GM12874 (cell line): Measurements from ENCODE around the gene PADI1.

ENCODE experiments used
- TF ChIP-seq, protein P1 (sequence below): IDR thresholded peaks from 2 replicates; pipeline ENCODE4 v1.5.1; 2011; ENCODE audit warnings: low read depth, mild to moderate bottlenecking, control low read depth, low read length, moderate library complexity; ENCODE audit not compliant: insufficient read depth

PADI1 gene

DNA sequence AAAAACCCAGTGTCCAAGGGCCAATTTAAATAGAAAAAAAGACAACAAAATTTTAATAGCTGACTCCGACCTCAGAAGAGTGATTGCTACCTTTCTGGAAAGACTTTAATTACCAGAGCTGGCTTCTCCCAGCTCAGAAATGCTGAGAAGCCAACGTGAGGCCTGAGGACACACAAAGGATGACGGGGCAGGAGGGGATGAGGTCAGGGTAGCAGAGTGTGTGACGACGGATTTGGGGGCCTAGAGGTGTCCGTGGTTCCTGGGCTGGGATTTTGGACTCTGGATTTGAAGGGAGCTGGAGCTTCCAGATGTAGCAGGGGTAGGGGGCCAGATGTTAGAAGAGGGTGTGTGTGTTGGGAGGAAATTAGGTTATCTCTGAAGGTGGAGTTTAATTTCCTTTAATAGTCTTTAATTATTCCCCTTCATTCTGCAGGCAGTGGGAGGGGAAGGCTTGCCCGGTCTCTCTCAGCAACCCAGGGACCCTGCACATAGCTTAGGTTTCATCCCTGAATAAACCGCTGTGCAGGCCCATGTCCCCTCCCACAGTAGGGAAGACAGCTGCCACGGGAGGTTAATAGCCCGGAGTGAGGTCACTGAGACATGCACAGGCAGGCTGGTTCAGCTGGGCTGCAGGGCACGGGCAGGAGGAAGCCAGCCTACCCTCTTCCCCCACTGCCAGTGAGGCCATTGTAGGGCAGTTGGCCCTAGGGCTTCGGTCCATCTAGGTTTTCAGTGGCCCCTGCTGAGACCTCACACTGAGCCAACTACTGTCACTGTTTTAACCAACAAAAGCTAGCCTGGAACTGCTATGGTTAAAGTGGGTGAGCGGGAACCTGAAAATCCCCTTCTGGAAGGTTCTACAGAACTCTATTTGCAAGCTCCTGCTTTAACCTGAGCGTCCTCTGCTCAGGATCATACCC lies 40.2 kb downstream of the PADI1 start:
- TF ChIP-seq, protein P1, sequence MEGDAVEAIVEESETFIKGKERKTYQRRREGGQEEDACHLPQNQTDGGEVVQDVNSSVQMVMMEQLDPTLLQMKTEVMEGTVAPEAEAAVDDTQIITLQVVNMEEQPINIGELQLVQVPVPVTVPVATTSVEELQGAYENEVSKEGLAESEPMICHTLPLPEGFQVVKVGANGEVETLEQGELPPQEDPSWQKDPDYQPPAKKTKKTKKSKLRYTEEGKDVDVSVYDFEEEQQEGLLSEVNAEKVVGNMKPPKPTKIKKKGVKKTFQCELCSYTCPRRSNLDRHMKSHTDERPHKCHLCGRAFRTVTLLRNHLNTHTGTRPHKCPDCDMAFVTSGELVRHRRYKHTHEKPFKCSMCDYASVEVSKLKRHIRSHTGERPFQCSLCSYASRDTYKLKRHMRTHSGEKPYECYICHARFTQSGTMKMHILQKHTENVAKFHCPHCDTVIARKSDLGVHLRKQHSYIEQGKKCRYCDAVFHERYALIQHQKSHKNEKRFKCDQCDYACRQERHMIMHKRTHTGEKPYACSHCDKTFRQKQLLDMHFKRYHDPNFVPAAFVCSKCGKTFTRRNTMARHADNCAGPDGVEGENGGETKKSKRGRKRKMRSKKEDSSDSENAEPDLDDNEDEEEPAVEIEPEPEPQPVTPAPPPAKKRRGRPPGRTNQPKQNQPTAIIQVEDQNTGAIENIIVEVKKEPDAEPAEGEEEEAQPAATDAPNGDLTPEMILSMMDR: no peak

DNA sequence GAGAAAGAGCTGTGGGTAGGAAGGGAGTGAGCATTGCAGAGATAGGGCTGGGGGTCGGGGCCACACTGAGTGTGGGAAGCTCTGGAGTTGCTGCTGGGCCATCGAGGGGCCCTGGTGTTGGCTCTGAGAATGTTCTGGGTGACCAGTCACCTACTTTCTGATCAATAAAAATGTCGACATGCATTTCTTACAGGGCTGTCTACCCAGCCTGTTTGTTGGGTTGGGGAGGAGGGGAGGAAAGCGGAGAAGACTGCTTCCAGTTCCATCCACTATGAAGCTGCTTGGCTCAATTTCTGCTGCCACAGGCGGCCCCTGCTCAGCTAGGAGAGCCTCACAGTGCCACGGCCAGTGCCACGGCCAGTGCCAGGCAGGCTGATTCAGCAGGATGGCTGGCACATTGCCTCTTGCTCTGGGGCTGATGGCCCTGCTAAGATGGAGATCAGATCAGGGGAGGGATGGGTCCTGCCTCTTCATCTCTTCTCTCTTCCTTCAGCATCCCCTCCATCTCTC lies 40.9 kb downstream of the PADI1 start:
- TF ChIP-seq, protein P1: no peak

DNA sequence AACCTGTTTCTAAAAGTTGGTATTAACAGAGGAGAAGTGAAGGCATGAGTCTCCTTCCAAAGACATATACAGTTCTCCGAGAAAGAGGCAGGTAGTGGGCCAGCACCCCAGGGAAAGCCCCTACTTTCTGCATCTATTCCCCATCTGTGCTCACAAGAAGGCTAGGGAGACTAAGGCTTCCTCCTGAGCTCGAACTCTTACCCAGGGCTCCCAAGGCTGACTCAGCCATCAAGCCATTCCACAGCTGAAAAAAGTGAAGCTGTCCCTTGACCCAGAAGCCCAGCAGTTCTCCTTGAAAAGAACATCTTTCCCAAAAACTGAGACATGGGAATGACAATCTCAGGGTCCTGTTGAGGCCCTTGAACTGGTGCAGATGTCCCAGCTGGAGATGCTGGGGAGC lies 42.0 kb downstream of the PADI1 start:
- TF ChIP-seq, protein P1: no peak

DNA sequence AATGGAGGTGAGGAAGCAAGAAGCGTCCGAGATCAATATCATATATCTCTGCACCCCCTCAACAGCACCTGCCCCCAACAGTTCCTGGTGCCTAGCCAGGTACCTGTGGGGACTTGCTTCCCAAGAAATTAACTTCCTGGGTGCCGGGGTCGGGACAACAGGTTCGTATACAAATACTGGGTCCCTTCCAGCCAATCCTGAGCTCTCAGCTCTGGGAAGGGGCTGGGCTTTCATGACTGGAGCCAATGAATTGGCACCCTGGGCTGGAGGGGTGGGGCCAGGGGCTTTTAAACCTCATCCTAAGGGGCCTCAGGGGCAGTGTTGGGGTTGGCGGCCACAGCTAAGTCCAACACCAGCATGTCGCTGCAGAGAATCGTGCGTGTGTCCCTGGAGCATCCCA lies 43.9 kb downstream of the PADI1 start, which contains the start of gene PADI3:
PADI3 (plus strand) TSS at position 318 of the 400 bp plus-strand sequence; CDS start at position 358, 40 bp downstream.
- TF ChIP-seq, protein P1: no peak

DNA sequence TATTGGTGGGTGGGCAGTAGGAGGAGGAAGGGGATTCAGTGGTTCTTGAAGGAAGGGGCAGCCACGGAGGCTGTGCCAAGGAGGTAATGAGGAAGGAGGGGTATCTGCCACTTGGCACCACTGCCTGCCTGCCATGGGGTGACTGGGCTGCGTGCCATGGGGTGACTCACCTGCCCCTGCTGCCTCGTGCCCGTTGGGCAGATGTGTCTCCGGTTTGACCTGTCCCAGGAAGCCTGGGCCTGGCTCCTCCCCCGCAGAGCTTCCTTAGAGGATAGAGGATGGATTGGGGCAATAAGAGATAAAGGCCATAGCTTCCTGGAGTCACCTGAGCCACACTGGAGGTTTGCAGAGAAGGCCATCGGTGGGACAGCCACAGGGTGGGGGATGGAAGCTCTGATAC lies 45.7 kb downstream of the PADI1 start:
- TF ChIP-seq, protein P1: no peak

DNA sequence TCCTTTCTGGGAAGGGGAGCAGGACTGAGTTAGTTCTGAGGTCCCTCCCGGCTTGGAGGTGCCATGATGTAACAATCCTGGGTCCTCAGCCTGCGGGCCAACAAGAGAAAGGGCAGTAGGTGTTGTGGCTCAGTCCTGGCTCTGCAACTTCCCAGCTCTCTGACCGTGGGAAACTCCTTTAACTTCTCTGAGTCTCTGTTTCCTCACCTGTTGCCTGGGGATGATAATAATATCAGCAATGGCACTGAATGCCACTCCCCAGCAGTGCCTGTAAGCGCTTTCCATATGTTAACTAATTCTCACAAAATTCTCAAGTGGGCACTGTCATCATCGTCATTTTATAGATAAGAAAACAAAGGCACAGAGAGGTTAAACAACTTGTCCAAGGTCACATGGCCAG lies 46.3 kb downstream of the PADI1 start:
- TF ChIP-seq, protein P1: no peak

DNA sequence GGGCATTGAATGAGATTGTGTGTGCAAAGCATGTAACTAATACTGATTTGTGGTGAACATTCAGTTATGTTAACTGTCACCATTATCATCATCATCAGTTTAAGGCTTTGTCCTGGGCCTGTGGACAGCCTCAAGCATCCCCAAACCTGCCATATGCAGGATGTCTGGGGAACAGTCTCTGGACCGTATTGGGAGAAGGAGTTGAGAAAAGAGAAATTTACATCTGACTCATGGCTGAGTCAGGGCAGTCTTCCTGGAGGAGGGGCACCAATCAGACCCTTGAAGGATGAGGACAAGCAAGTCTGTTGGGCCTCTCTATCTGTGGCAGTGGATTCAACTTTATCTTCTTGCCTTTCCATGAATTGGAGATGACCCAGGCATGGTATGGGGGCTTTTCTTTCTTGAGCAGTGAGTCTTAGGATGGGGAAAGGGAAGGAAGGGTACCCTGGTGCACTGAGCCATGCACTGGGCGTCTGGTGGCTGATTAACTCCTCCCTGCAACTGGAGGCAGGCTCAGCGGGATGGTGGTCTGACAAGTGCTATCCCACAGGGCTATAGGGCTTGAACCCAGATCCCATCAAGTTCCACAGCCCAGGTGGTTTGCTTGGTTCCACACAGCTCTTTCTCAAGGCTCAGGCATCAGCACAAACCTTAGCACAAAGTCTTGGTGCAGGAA lies 46.9 kb downstream of the PADI1 start:
- TF ChIP-seq, protein P1: no peak
